SK-N-SH (cell line): ENCODE results near the gene MLX. TPM values are rescaled to one million over a fixed set of nuclear protein-coding genes. Genes with fewer than 3 reads are reported as not detected.

Experiments
- CTCF ChIA-PET: fragments of 300-600, 350-600 bp; formaldehyde crosslinking; extraction: SDS; loops from one replicate; lab custom pipeline; 2021; lab: Yijun Ruan, JAX
- POLR2A ChIA-PET: fragments of 350-600 bp; sonication (Branson Sonifier 250); formaldehyde crosslinking; extraction: SDS; loops from one replicate; lab custom pipeline; 2020; ENCODE audit warnings: antibody characterized with exemption, inconsistent platforms; lab: Yijun Ruan, JAX
- DNase-seq: peaks from one replicate; pipeline ENCODE4 v3.0.0; 2012
- H2AFZ ChIP-seq: fragments of 200-600 bp; sonication (generic); 2 replicates; pipeline ENCODE4 v1.8.1; 2016; ENCODE audit warnings: antibody characterized with exemption, mild to moderate bottlenecking, low read depth
- H3F3A ChIP-seq: fragments of 200-600 bp; sonication (generic); replicated peaks from 2 replicates; pipeline ENCODE3; 2016; ENCODE audit warnings: antibody characterized with exemption, mild to moderate bottlenecking; ENCODE audit not compliant: insufficient read depth
- H3K27ac ChIP-seq, 2 experiments: fragments of 200-500 bp in 1 of 2; fragments of 200-600 bp in 1 of 2; sonication (Bioruptor generic) in 1 of 2; sonication (generic), shearing (Covaris generic) in 1 of 2; 2 replicates each; pipeline versions ENCODE4 v1.5.1 to v1.6.1; 2014 to 2016; ENCODE audit warnings: low read depth in 2 of 2, inconsistent platforms in 1 of 2, low read length in 1 of 2, mild to moderate bottlenecking in 1 of 2, mixed read lengths in 1 of 2
- H3K27me3 ChIP-seq: fragments of 200-600 bp; sonication (generic), shearing (Covaris generic); 2 replicates; pipeline ENCODE4 v1.6.1; 2016; ENCODE audit warnings: mixed run types; ENCODE audit not compliant: insufficient read depth
- H3K36me3 ChIP-seq, 2 experiments: fragments of 200-500 bp in 1 of 2; fragments of 200-600 bp in 1 of 2; sonication (Bioruptor generic) in 1 of 2; sonication (generic) in 1 of 2; replicated peaks in 1 of 2; 2 replicates each; pipeline versions ENCODE3 to v1.5.1; 2014 to 2016; ENCODE audit warnings: low read length in 1 of 2, mild to moderate bottlenecking in 1 of 2; ENCODE audit not compliant: insufficient read depth in 2 of 2, control insufficient read depth in 1 of 2
- H3K4me1 ChIP-seq, 2 experiments: fragments of 200-500 bp in 1 of 2; fragments of 200-600 bp in 1 of 2; sonication (Bioruptor generic) in 1 of 2; sonication (generic), shearing (Covaris generic) in 1 of 2; 2 replicates each; pipeline versions ENCODE4 v1.5.1 to v1.6.1; 2014 to 2016; ENCODE audit warnings: low read depth in 1 of 2, low read length in 1 of 2, mixed run types in 1 of 2; ENCODE audit not compliant: insufficient read depth in 2 of 2, control insufficient read depth in 1 of 2
- H3K4me2 ChIP-seq: fragments of 200-600 bp; sonication (generic), shearing (Covaris generic); 2 replicates; pipeline ENCODE4 v1.6.1; 2017; ENCODE audit warnings: mixed run types
- H3K4me3 ChIP-seq, 2 experiments: fragments of 200-500 bp in 1 of 2; fragments of 200-600 bp in 1 of 2; sonication (Bioruptor generic) in 1 of 2; sonication (generic), shearing (Covaris generic) in 1 of 2; 2 replicates each; pipeline versions ENCODE4 v1.5.1 to v1.8.1; 2014 to 2016; ENCODE audit warnings: low read depth in 2 of 2, inconsistent platforms in 1 of 2, low read length in 1 of 2, mild to moderate bottlenecking in 1 of 2, mixed read lengths in 1 of 2, moderate library complexity in 1 of 2
- H3K79me2 ChIP-seq: fragments of 200-600 bp; sonication (generic); 2 replicates; pipeline ENCODE4 v1.8.1; 2017; ENCODE audit warnings: mild to moderate bottlenecking; ENCODE audit not compliant: insufficient read depth
- H3K9ac ChIP-seq: fragments of 200-600 bp; sonication (generic); 2 replicates; pipeline ENCODE4 v1.6.1; 2017; ENCODE audit warnings: mixed run types
- H3K9me2 ChIP-seq: fragments of 200-600 bp; sonication (generic); 2 replicates; pipeline ENCODE4 v1.6.1; 2017; ENCODE audit warnings: mixed run types
- H3K9me3 ChIP-seq: fragments of 200-600 bp; sonication (generic); 2 replicates; pipeline ENCODE4 v1.6.1; 2017; ENCODE audit warnings: mixed run types, mild to moderate bottlenecking, moderate library complexity
- H4K20me1 ChIP-seq: fragments of 200-600 bp; sonication (generic); 2 replicates; pipeline ENCODE4 v1.6.1; 2017; ENCODE audit warnings: mild to moderate bottlenecking, mixed run types; ENCODE audit not compliant: insufficient read depth
- CHD2 ChIP-seq: fragments of 150-350 bp; IDR thresholded peaks from 2 replicates; pipeline ENCODE4 v1.6.1; 2018; ENCODE audit warnings: low read length; ENCODE audit not compliant: partially characterized antibody
- ELF1 ChIP-seq: IDR thresholded peaks from 2 replicates; pipeline ENCODE4 v1.4.0; 2012
- EZH2phosphoT487 ChIP-seq: fragments of 200-600 bp; sonication (generic); IDR thresholded peaks from 2 replicates; pipeline ENCODE4 v1.6.1; 2017; ENCODE audit warnings: low read depth, mixed run types, mild to moderate bottlenecking, antibody characterized with exemption, moderate library complexity, borderline replicate concordance
- FOSL2 ChIP-seq: IDR thresholded peaks from 2 replicates; pipeline ENCODE4 v1.4.0; 2012; ENCODE audit warnings: low read depth, mild to moderate bottlenecking, moderate library complexity, borderline replicate concordance
- FOXJ3 ChIP-seq: sonication (generic); formaldehyde crosslinking; IDR thresholded peaks from 2 replicates; pipeline ENCODE4 v1.5.1; 2020; ENCODE audit warnings: mild to moderate bottlenecking, missing genetic modification reagents
- GATA2 ChIP-seq: sonication (generic); formaldehyde crosslinking; IDR thresholded peaks from 2 replicates; pipeline ENCODE4 v1.5.0; 2020; ENCODE audit warnings: mild to moderate bottlenecking, missing genetic modification reagents
- MEF2A ChIP-seq: IDR thresholded peaks from 2 replicates; pipeline ENCODE4 v1.4.0; 2012; ENCODE audit warnings: low read depth, borderline replicate concordance
- NFIC ChIP-seq: IDR thresholded peaks from 2 replicates; pipeline ENCODE4 v1.4.0; 2012; ENCODE audit warnings: borderline replicate concordance
- NRF1 ChIP-seq: IDR thresholded peaks from 2 replicates; pipeline ENCODE4 v1.6.1; 2012; ENCODE audit warnings: low read depth, mild to moderate bottlenecking, low read length
- RAD21 ChIP-seq: IDR thresholded peaks from 2 replicates; pipeline ENCODE4 v1.6.1; 2012; ENCODE audit warnings: mild to moderate bottlenecking, low read length
- RCOR1 ChIP-seq: fragments of 150-350 bp; IDR thresholded peaks from 2 replicates; pipeline ENCODE4 v1.6.1; 2017; ENCODE audit warnings: antibody characterized with exemption, low read length
- RFX5 ChIP-seq: IDR thresholded peaks from 2 replicates; pipeline ENCODE4 v1.6.1; 2012; ENCODE audit warnings: mild to moderate bottlenecking, improper control_type of control experiment, low read length
- SMC3 ChIP-seq: IDR thresholded peaks from 2 replicates; pipeline ENCODE4 v1.6.1; 2012; ENCODE audit warnings: low read depth, low read length, improper control_type of control experiment
- TAF1 ChIP-seq: IDR thresholded peaks from 2 replicates; pipeline ENCODE4 v1.6.1; 2012; ENCODE audit warnings: low read depth, mild to moderate bottlenecking, low read length, moderate library complexity, borderline replicate concordance
- TCF12 ChIP-seq: IDR thresholded peaks from 2 replicates; pipeline ENCODE4 v1.4.0; 2012
- ZBTB33 ChIP-seq: IDR thresholded peaks from 2 replicates; pipeline ENCODE4 v1.4.0; 2012; ENCODE audit warnings: low read depth, borderline replicate concordance
- WGBS: methylation state at CpG from one replicate; pipeline ENCODE4 v1.1.6; 2017; ENCODE audit warnings: low lambda C conversion rate; 5-methylcytosine and 5-hydroxymethylcytosine counted together
- polyA plus RNA-seq, 3 experiments: library from polyadenylated mRNA; depleted of rRNA; stranded (reverse); fragments of >200 nt; gene quantifications; 2 replicates each; pipeline ENCODE4 v1.2.3, GENCODE V29; 2012
- TF ChIP-seq, protein P1 (sequence below): IDR thresholded peaks from 2 replicates; pipeline ENCODE4; 2012

Gene MLX
- polyA plus RNA-seq, 1 of the 3 experiments (the other 2 are of a cell fraction) = 44.5 TPM

GRCh38 chr17:42527932-42528331 is 39.0 kb upstream of the MLX start (continued):
- TF ChIP-seq TAF1 (no peak), ELF1 (no peak), EZH2phosphoT487 (no peak), CHD2 (no peak), MEF2A (no peak)
- TF ChIP-seq, protein P1, sequence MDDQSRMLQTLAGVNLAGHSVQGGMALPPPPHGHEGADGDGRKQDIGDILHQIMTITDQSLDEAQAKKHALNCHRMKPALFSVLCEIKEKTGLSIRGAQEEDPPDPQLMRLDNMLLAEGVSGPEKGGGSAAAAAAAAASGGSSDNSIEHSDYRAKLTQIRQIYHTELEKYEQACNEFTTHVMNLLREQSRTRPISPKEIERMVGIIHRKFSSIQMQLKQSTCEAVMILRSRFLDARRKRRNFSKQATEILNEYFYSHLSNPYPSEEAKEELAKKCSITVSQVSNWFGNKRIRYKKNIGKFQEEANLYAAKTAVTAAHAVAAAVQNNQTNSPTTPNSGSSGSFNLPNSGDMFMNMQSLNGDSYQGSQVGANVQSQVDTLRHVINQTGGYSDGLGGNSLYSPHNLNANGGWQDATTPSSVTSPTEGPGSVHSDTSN = no peak

DNA sequence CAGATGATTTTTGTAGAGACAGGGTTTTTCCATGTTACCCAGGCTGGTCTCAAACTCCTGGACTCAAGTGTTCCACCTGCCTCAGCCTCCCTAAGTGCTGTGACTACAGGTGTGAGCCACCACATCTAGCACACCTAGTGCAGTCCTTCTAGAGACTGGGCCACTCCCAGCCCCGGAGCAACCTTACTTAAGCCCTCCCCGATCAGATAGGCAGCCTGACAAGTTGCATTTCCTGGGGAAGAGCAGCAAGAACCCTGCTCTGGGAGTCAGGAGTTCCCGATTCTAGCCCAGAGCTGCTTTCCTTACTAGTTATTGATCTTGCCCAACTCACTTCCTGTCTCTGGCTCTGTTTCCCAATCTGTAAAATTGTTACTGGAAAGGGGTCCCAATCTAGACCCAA is 37.8 kb upstream of the MLX start:
- TF ChIP-seq RFX5 (no peak), NRF1 (no peak), FOSL2 (no peak), NFIC (no peak), CHD2 (no peak), RAD21 (no peak), RCOR1 (no peak), ZBTB33 (no peak), TCF12 (no peak), FOXJ3 (CRISPR knock-in tag) (no peak), SMC3 (no peak), TAF1 (no peak), GATA2 (no peak)
- no peak overlapping the region for H3K27ac ChIP-seq
- H3K4me3 ChIP-seq = no peak overlapping the region
- H3F3A ChIP-seq = peaks cover 32% of the 10 kb centered on the region
- POLR2A ChIA-PET = interaction anchor here (0.7 kb wide), 1 partner anchor 252 kb away, joined by 3 read pairs; the partner anchor contains the start of gene WNK4
- H3K9ac ChIP-seq = no peak overlapping the region
- no peak overlapping the region for H3K4me2 ChIP-seq
- H3K4me1 ChIP-seq = peaks cover 2 to 3% of the 10 kb centered on the region in 2 experiments; a peak in 1 of 4 replicates
- H3K27me3 ChIP-seq = no peaks in the 10 kb centered on the region
- H3K9me3 ChIP-seq = no peaks in the 10 kb centered on the region
- CTCF ChIA-PET = interaction anchor here (0.7 to 8.9 kb wide), 4 partner anchors 11 to 393 kb away, joined by 3 to 83 read pairs (median 4); no protein-coding TSS in a partner anchor
- DNase-seq = no peak
- no peaks in the 10 kb centered on the region for H4K20me1 ChIP-seq
- H3K9me2 ChIP-seq = no peaks in the 10 kb centered on the region
- no peaks in the 10 kb centered on the region; the same call in 1 of the 2 replicates for H3K79me2 ChIP-seq
- no peak overlapping the region for H2AFZ ChIP-seq
- 84% methylated on average over 3 of the region's 3 CpGs for WGBS
- no peaks in the 10 kb centered on the region for H3K36me3 ChIP-seq
